ENCODE results near the gene CCDC61.

Gene CCDC61, protein sequence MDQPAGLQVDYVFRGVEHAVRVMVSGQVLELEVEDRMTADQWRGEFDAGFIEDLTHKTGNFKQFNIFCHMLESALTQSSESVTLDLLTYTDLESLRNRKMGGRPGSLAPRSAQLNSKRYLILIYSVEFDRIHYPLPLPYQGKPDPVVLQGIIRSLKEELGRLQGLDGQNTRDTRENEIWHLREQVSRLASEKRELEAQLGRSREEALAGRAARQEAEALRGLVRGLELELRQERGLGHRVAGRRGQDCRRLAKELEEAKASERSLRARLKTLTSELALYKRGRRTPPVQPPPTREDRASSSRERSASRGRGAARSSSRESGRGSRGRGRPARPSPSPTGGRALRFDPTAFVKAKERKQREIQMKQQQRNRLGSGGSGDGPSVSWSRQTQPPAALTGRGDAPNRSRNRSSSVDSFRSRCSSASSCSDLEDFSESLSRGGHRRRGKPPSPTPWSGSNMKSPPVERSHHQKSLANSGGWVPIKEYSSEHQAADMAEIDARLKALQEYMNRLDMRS

DNA sequence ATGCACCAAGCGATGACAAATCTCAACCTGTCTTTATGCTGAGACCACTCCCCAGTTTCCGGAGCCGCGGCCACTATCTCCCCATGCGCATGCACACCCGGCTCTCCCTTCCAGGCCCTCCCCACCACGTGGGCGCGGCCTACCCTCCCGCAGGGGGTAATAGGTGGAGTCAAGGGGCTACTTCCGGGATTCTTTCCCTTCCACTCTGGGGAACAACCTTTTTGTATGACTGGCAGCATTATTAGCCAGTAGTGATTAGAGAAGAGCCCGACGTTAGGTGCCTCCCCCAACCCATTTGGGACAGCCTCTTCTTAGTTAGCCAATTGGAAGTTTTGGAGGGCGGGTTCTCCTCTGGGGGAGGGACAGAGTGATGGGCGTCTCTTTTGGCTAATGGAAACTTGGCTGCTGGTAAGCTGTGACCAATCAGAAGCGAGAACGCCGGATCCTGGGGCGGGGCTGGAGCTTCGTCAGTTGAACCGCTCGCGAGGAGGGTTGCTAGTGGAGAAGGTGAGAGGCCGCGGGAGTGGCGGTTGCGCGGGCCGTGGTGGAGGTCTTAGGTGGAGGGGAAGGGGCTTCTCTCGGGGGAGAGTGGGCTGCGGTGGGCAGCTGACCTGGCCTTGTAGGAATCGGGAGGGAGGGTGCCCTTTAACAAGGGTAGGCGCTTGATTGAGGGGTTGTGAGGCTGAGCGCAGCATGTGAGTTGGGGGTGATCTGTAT lies at the start of gene CCDC61:
Gene CCDC61 (plus strand): TSS at position 470 of the 717 bp plus-strand sequence. CDS start 7,552 bp downstream, outside the sequence.
- peak; percentile 99 for DNase-seq

DNA sequence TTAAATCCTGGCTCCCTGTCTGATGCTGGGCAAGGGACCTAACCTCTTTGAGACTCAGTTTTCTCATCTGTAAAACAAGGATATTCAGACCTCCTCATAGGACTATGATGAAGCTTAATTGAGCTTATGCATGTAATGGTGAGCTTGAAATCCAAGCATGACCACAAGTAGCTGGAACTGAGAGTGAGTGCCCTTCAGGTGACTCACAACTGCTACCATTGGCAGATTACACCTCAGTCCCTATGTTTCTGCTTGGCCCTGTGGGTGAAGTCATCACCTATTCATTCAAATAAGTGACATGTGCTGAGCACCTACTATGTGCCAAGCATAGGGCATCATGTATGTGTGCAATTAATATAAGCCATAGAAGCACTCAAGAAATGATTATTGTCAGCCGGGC lies 47.3 kb upstream of the CCDC61 start:
- DNase-seq, result no peak

DNA sequence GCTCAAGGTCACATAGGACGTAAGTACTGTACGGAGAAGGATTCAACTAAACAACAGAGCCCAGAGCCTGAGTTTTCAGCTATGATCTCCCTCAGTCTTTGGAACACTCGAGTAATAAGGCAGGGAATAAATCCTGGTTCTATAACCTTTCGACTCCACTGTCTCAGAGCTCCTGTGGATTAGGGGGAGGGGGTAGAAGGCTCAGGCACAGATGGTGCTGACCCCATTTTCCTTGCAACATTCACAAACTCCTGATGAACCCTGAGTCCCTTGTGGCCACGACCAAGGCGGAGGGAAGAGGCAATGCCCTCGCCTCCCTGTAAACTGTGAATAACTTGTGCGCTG lies 43.0 kb upstream of the CCDC61 start:
- no peak for DNase-seq

DNA sequence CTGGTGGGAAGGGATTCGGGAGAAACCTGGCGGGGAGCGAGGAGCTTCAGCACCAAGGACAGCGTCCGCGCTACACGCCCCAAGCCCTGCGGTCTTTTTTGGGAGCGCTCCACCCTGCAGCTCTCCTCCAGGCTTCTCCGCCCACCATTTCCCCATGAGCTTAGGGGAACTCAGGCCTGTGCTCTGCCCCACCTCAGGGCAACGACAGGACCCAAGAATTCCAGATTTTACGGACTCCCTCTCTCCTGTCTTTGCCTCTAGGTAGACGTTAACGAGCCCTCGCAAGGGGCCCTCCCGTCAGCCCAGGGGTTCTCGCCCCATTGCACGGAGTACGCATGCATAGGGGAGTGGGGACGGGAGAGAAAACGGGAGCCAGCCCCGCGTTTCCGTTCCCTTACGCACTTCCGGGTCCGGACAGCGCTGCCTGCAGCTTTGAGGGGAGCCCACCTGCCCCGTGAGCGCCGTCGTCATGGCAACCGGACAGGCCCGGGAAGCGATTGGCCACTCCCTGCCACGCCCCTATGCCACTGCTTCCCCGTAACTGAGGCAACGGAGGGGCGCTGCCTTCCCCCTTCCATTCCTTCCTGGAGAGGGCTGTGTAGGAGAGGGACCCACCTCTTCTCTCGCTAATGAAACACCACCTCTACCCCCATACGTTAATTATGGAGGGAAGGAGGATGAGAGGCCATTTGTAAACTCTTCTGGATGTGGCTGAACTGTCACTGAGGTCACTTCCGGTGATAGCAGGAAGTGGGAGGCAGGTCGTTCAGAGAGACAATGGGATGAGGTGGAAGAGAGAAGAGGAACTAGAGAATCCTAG lies 42.4 kb upstream of the CCDC61 start:
- peak; percentile 84 for DNase-seq

DNA sequence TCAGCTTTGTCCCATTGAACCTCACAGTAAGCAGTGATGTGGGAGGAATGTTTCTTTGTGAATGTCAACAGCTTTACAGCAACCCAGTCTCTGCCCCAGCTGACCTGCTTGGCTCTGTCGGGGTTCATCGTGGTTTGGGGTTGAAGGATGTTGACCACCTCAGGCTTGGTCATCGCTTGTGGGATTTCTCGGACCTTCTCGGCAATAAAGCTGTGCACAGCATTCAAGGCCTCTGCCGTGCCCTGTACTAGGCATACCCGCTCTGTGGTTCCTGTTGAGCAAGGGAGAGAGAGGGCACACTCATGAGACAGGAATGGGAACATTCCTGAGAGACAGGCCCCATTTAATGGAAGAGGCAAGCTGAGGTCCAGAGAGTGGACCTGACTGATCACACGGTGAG lies 41.6 kb upstream of the CCDC61 start:
- DNase-seq, result no peak

DNA sequence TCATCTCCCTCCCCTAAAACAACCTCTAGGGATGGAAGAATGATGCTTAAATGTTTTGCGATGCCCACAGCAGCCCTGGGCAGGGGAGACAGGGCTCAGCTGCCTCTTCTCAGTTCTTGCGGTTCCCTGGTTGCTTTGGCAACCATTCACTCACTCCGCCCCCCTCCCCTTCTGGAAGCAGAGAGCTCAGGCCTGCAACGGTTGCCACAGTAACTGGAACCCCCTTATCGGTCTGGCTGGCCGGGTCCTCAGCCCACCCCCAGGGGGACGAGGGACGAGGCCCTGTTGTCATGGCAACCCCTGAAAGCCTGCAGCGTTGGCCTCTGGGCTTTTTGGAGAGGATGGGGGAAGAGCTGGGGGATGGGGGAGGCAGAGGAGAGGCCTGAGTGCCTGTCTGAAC lies 41.1 kb upstream of the CCDC61 start:
- no peak for DNase-seq

DNA sequence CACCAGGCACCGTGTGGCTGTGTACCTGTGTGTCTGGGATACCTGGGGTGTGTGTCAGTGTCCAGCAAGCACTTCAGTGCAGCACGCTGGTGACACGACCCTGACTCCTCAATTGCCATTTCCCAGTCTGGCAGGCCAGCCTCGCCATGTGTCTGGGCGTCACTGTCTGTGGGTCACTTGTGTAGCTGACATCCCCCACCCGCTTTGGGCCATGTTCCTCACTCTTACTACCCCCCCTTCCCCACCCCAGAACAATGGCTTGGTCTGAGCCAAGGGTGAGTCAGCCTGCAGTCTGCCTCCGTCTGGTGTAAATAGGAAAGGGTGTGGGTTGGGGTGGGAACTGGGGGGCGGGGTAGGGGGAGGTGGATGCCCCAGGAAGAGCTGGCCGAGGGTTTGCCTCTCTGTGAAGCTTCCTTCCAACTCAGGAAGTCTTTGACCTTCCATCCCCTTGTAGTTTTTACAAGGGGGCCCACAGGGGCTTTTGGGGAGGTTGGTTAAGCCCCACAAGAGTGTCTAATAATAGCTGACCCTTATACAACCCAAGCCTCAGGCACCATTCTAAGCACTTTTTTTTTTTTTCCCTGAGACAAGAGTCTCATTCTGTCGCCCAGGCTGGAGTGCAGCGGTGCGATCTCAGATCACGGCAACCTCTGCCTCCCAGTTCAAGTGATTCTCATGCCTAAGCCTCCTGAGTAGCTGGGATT lies 39.2 kb upstream of the CCDC61 start:
- peak; percentile 92 for DNase-seq

DNA sequence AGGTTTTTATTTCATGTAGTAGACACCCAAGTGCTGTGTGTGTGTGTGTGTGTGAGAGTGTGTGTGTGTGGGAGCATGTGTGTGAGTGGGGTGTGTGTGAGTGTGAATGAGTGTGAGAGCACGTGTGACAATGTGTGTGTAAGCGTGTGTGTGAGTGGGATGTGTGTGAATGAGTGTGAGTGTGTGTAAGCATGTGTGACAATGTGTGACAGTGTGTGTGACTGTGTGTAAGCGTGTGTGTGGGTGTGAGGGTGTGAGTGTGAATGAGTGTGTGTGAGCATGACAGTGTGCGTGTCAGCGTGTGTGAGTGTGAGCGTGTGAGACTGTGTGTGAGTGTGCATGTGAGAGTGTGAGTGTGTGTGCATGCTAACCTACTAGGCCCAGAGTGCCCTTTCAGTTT lies 36.9 kb upstream of the CCDC61 start:
- DNase-seq, result no peak

DNA sequence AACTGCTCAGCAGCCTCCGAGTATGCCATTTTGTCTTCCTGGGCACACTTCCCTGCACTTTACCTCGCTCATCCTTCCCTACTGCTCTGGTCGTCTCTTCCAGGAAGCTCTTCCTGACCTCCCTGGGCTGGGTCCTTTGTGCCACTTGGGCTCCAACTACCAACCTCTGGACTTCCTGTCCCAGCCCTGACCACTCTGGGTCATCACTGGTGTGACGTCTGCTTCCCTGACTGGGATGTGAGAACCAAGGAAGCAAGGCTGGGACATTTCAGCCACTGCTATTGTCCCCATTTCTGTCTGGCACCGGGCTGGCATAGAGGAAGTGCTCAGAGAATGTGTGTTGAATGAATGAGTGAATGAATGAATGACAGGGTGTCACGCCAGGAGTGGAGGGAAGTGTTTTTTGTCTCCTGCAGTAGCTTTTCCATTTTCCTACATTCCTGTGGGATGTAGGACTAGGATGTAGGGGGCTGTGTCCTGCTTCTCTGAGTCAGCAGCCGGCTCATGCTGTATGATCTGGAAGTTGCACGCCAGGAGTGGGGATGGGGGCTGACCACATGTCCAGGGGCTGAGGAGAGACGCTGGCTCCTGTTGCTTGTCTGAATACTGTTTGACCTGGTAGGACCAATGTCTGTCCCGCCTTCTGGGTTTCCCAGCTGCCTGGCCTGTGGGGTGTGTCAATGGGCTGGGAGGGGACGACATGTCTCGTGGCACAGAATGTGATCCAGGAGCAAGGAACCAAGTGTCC lies 36.3 kb upstream of the CCDC61 start:
- peak; percentile 71 for DNase-seq

DNA sequence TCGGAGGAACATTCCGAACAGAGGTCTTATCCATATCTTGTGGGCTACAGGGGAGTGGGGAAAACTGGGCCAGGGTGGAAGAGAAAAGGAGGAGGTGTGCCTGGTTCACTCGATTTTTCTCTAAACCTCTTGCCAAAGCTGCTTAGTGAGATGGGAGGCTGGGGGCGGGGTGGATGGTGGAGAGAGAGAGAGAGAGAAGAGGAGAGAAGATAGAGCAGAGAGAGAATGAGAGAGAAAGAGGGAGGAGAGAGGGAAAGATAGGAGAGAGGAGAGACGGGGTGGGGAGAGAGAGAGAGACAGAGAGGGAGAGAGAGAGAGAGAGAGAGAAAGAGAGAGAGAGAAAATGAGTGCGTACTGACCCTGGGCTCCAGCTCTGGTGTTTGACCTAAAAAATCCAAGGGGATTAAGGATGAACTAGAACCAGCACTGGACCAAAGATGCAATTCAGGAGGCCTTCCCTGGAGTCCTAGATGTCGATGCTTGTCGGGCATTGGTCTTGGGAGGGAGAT lies 35.7 kb upstream of the CCDC61 start:
- no peak for DNase-seq

DNA sequence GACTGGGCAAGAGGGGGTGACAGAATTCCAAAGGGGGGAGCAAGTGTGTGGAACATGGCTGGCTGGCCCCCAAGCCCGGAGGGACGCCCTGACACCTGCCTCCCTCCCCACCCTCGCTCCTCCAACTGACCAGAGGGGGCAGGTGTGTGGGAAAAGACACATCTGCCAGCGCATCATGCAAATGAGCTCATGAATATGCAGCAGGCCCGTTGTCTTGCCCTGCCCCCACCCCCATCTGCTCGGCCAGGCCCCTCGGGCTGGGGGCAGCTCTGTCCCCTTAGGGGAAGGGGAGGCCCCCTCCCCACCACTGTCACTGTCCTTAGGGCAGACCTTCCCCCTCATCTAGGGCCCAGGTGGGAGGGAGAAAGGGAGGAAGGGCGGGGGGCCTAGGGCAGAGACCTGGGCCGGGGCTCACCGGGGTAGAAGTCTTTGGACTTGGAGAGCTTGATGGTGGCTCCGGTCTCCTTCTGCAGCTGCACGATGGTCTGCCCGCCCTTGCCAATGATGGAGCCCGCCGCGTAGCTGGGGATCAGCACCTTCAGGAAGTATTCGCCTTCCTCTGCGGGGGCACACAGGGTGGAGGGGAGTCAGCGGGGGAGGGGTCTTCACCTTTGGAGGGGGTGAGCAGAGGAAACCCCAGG lies 34.6 kb upstream of the CCDC61 start:
- no peak for DNase-seq

DNA sequence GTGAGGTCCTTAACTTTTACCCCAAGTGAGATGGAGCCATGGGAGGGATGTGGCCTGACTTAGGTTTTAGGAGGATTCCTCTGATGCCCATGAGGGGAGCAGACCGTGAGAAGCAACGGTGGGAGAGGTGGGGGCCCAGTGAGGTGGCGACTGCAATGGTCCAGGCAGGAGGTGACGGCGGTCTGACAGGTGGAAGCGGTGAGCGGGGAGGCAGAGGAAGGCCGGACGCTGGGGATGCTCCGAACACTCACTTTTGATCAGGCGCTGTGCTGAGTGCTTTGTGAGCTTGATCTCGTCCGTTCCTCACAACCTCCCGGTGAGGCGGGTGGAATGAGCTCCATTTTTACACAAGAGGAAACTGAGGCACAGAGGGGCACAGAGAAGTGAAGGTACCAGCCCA lies 33.2 kb upstream of the CCDC61 start:
- no peak for DNase-seq

DNA sequence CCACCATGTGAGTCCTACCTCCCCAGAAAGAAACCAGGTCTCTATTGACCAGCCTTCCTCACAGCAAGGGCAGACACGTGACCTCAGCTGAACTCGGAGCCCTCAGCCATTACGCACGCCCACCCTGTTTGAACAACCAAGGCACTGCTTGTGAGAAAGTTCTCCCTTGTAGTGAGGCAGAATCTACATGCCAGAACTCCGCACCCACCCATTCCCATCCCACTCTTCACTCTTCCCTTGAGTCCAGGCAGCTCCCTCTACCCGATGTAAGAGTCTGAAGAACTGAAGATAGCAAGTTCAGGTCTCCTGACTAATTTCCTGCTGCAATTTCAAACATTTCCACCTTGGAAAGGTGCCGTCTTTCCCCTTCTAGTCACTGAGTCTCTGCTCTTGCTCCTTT lies 28.0 kb upstream of the CCDC61 start:
- no peak for DNase-seq

DNA sequence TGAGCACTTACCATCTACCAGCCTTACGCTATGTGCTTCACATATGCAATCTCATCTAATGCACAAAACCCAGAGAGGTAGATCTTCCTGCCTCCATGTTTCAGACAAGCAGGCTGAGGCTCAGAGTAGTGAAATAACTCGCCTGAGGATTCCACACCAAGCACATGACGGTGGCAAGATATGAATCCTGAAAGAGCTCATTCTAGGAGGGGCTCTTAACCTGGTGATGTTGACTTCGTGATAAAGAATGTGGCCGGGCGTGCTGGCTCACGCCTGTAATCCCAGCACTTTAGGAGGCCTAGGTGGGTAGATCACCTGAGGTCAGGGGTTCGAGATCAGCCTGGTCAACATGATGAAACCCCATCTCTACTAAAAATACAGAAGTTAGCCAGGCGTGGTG lies 26.6 kb upstream of the CCDC61 start:
- no peak for DNase-seq

DNA sequence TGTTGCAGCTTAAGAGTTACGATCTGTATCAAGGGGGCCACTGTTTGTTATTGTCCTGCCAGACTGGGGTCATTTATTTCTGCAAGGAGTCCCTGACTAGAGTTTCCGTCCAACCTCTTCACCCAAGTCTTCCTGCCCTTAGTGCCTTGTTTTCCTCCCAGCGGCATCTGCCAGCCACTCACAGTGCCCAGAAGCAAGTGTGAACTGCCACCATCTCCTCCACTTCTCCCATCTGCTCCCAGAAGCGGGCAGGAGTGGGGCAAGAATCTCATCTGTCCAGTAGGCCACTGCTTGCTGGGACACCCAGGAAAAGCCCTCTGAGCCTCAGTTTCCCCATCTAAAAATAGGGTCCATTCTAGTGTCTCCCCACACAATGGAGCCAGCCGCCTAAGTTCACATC lies 25.6 kb upstream of the CCDC61 start:
- DNase-seq, result no peak

DNA sequence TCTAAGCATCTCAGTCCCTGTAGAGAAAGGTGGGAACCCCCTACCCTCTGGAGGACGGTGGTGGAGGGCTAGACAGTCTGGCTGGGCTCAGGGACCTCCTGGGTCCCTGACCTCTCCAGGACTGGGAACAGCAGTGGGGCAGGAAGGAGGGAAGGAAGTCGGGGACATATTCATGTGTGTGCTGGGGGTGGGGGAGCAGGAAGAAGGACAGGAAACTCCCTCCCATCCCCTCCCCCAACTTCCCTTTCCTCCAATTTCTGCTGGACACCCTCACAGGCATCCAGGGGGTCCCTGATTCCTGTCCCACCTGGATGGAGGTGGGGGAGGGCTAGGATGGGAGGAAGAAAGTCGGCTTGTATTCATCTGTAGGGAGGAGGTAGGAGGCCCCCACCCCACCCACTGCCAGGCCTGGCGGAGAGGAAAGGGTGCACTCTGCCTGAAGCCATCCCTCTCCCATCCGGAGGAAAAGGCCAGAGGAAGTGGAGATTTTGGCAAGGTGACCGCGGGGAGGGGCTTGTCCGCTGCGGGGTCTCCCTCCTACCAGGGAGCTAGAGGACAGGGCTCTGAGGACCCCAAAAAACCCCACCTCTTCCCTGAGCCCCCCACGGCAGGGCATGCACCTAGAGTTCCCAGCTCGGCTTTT lies 23.9 kb upstream of the CCDC61 start:
- DNase-seq, result no peak

DNA sequence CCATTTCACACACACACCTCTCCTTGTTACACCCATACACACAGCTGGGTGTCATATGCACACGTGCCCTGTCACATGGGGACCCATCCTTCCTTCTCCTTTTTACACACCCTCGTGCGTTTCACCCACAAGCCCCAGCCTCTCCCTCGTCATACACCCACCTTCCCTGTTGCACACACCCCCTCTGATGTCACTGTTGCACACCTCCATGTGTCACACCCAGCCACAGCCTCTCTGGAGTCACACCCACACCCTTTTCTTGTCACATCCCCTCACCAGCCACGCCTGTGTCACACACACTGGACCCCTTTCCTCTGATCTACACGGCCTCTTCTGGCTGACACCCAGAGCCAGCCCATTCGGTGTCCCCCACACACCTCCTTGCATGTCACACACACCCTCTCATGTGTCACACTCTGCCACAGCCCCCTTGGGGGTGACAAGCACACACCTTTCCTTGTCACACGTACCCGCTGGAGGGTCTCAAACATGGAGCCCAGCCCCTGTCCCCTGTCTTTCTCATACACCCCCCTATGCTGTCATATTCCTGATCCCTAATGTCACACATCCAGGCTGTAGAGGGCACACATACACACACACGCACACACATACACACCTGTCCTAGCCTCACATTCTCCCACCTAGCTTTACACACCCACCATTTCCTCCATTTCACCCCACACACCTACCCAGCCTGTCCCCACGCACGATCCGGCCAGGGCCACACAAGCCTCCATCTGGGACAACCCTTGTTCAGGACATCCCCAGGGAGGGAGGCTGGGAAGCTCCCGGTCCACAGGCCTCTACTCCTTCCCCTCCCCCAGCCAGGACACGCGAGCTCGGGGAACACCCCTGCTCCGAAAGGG lies 23.0 kb upstream of the CCDC61 start:
- no peak for DNase-seq

DNA sequence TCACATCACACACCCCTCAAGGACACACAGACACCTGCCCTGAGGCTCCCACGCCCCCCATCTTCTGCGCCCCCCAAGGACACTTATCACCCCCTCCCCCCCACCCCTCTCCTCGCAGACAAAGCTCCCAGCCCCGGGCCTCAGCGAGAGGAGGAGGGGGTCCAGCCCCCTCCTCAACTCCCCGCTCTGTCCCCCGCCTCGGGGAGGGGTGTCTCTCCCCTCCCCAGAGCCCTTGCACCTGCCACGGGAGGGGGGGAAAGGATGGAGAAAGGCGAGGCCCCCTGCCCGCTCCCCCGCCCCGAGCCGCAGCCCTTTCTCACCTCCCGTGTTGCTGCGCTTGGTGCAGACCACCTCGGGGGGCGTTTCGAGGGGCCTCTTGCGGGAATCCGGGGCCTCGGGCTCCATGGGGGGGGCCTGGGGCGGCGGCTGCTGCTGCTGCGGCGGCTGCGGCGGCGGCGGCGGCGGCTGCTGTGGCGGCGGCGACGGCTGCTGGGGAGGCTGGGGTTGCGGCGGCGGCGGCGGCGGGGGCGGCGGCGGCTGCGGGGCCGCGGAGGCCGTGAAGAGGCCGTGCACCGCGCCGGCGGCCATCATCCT lies 22.2 kb upstream of the CCDC61 start:
- no peak for DNase-seq

Measured in islet precursor cell (in vitro differentiated cells).